DND-41 (cell line): Measurements from ENCODE around the gene ZDHHC14.

Experiments
- ATAC-seq: fragments of 200-7000 bp; cut with Tn5 transposase; 3 replicates; pipeline ENCODE4 v1.9.1; 2021; ENCODE audit warnings: low read depth; ENCODE audit not compliant: insufficient read depth
- DNase-seq: peaks from one replicate; pipeline ENCODE4 v3.0.0-alpha.2; 2020
- H2AFZ ChIP-seq: 2 replicates; pipeline ENCODE4 v1.6.0; 2012; ENCODE audit warnings: low read depth, low read length
- H3K27ac ChIP-seq: 2 replicates; pipeline ENCODE4 v1.5.1; 2012; ENCODE audit warnings: low read length, inconsistent platforms
- H3K27me3 ChIP-seq: fragments of 200-600 bp; sonication (generic); 2 replicates; pipeline ENCODE4 v1.6.0; 2012; ENCODE audit warnings: low read length, mild to moderate bottlenecking, inconsistent platforms; ENCODE audit not compliant: insufficient read depth, poor library complexity
- H3K36me3 ChIP-seq: 2 replicates; pipeline ENCODE4 v1.5.1; 2012; ENCODE audit warnings: low read length, inconsistent platforms; ENCODE audit not compliant: insufficient read depth
- H3K4me1 ChIP-seq: 2 replicates; pipeline ENCODE4 v1.5.1; 2012; ENCODE audit warnings: mild to moderate bottlenecking, low read length; ENCODE audit not compliant: insufficient read depth
- H3K4me2 ChIP-seq: 2 replicates; pipeline ENCODE4 v1.6.0; 2012; ENCODE audit warnings: mild to moderate bottlenecking, moderate library complexity, low read length, inconsistent platforms; ENCODE audit not compliant: insufficient read depth
- H3K4me3 ChIP-seq, 2 experiments: fragments of 200-600 bp in 1 of 2; shearing (Covaris generic) in 1 of 2; 2 replicates each; pipeline ENCODE4 v1.5.1; 2012 to 2016; ENCODE audit warnings: inconsistent platforms in 2 of 2, low read length in 2 of 2, mild to moderate bottlenecking in 2 of 2, low read depth in 1 of 2, moderate library complexity in 1 of 2
- H3K79me2 ChIP-seq: 2 replicates; pipeline ENCODE4 v1.6.0; 2012; ENCODE audit warnings: low read length, inconsistent platforms; ENCODE audit not compliant: insufficient read depth
- H3K9ac ChIP-seq: 2 replicates; pipeline ENCODE4 v1.6.0; 2012; ENCODE audit warnings: low read depth, mild to moderate bottlenecking, inconsistent platforms, low read length, moderate library complexity
- H3K9me3 ChIP-seq: 2 replicates; pipeline ENCODE4 v1.5.1; 2012; ENCODE audit warnings: low read length, moderate library complexity, mild to moderate bottlenecking, inconsistent platforms; ENCODE audit not compliant: insufficient read depth, severe bottlenecking
- H4K20me1 ChIP-seq: 2 replicates; pipeline ENCODE4 v1.6.0; 2012; ENCODE audit warnings: low read length; ENCODE audit not compliant: insufficient read depth
- CTCF ChIP-seq: IDR thresholded peaks from 2 replicates; pipeline ENCODE4 v1.5.1; 2012; ENCODE audit warnings: borderline replicate concordance, low read length, moderate library complexity, mild to moderate bottlenecking; ENCODE audit not compliant: poor library complexity, severe bottlenecking; ENCODE audit errors: extremely low read depth
- EZH2 ChIP-seq: IDR thresholded peaks from 3 replicates; pipeline ENCODE4 v1.6.1; 2012; ENCODE audit warnings: borderline replicate concordance, low read depth, mild to moderate bottlenecking, moderate library complexity, low read length, inconsistent platforms; ENCODE audit not compliant: severe bottlenecking

ZDHHC14 gene

GRCh38 chr6:157410045-157410444 is 29.1 kb downstream of the ZDHHC14 start:
- H3K27ac ChIP-seq: no peak overlapping the region
- H3K9ac ChIP-seq: no peak overlapping the region
- H3K9me3 ChIP-seq: no peaks in the 10 kb centered on the region
- H3K36me3 ChIP-seq: no peaks in the 10 kb centered on the region
- H3K4me1 ChIP-seq: no peaks in the 10 kb centered on the region
- H3K4me2 ChIP-seq: no peak overlapping the region
- H3K4me3 ChIP-seq: no peak overlapping the region
- TF ChIP-seq CTCF: no peak
- TF ChIP-seq EZH2: no peak
- no peak overlapping the region for H2AFZ ChIP-seq
- H4K20me1 ChIP-seq: no peaks in the 10 kb centered on the region
- peaks cover 4% of the 10 kb centered on the region for H3K27me3 ChIP-seq
- H3K79me2 ChIP-seq: no peaks in the 10 kb centered on the region
- ATAC-seq (no peak), DNase-seq (no peak)

GRCh38 chr6:157411368-157411767 is 30.4 kb downstream of the ZDHHC14 start:
- no peak for DNase-seq
- Histone ChIP-seq H3K4me1 (no peaks in the 10 kb centered on the region), H3K9ac (no peak overlapping the region), H3K4me2 (no peak overlapping the region), H3K36me3 (no peaks in the 10 kb centered on the region), H3K27ac (no peak overlapping the region), H3K79me2 (no peaks in the 10 kb centered on the region), H2AFZ (no peak overlapping the region), H3K27me3 (peaks cover 4% of the 10 kb centered on the region), H3K4me3 (no peak overlapping the region), H3K9me3 (no peaks in the 10 kb centered on the region), H4K20me1 (no peaks in the 10 kb centered on the region)
- TF ChIP-seq CTCF: no peak
- no peak for TF ChIP-seq EZH2
- ATAC-seq: no peak

GRCh38 chr6:157412791-157413190 is 31.8 kb downstream of the ZDHHC14 start:
- H3K27ac ChIP-seq: no peak overlapping the region
- no peak overlapping the region for H3K9ac ChIP-seq
- H3K79me2 ChIP-seq: no peaks in the 10 kb centered on the region
- TF ChIP-seq EZH2 (no peak), CTCF (no peak)
- no peak for DNase-seq
- no peaks in the 10 kb centered on the region for H4K20me1 ChIP-seq
- no peaks in the 10 kb centered on the region for H3K4me1 ChIP-seq
- H3K4me3 ChIP-seq: no peak overlapping the region
- H2AFZ ChIP-seq: no peak overlapping the region
- no peaks in the 10 kb centered on the region for H3K36me3 ChIP-seq
- ATAC-seq: no peak
- H3K4me2 ChIP-seq: no peak overlapping the region
- no peaks in the 10 kb centered on the region for H3K9me3 ChIP-seq
- H3K27me3 ChIP-seq: peaks cover 4% of the 10 kb centered on the region

GRCh38 chr6:157420497-157420896 is 39.5 kb downstream of the ZDHHC14 start:
- H3K79me2 ChIP-seq: no peaks in the 10 kb centered on the region
- no peak for ATAC-seq
- H3K9ac ChIP-seq: no peak overlapping the region
- no peaks in the 10 kb centered on the region for H3K36me3 ChIP-seq
- no peaks in the 10 kb centered on the region for H3K4me1 ChIP-seq
- H3K4me3 ChIP-seq: no peak overlapping the region
- H2AFZ ChIP-seq: no peak overlapping the region
- no peak overlapping the region for H3K4me2 ChIP-seq
- H4K20me1 ChIP-seq: no peaks in the 10 kb centered on the region
- no peak overlapping the region for H3K27ac ChIP-seq
- no peak for DNase-seq
- peaks cover 2% of the 10 kb centered on the region for H3K27me3 ChIP-seq
- no peaks in the 10 kb centered on the region for H3K9me3 ChIP-seq
- TF ChIP-seq EZH2 (no peak), CTCF (no peak)
